LNCAP (cell line): ENCODE results near the gene ACSL1.

Experiments used
- CTCF ChIP-seq: fragments of 450-650 bp; IDR thresholded peaks from 2 replicates; pipeline ENCODE4 v1.5.1; 2017; ENCODE audit warnings: mild to moderate bottlenecking

The ACSL1 gene

GRCh38 chr4:184824081-184824775 is 1.5 kb downstream of the ACSL1 start:
- no peak for TF ChIP-seq CTCF

GRCh38 chr4:184823014-184823413 is 2.8 kb downstream of the ACSL1 start:
- no peak for TF ChIP-seq CTCF

- TF ChIP-seq CTCF = no peak
Observed at GRCh38 chr4:184822356-184822755, 3.4 kb downstream of the ACSL1 start.

- TF ChIP-seq CTCF = no peak
Observed at GRCh38 chr4:184821242-184821641, 4.5 kb downstream of the ACSL1 start.

- TF ChIP-seq CTCF = no peak
Observed at GRCh38 chr4:184819786-184820185, 6.0 kb downstream of the ACSL1 start.

GRCh38 chr4:184818216-184818564 is 7.6 kb downstream of the ACSL1 start:
- no peak for TF ChIP-seq CTCF

GRCh38 chr4:184817494-184818215 is 8.1 kb downstream of the ACSL1 start:
- no peak for TF ChIP-seq CTCF
